H1 (cell line): ENCODE results near the gene KCP. TPM values are rescaled to one million over a fixed set of nuclear protein-coding genes. Genes with fewer than 3 reads are reported as not detected.

Source experiments
- CTCF ChIA-PET: fragments of 300-600 bp; sonication (Branson Sonifier 250); formaldehyde crosslinking; loops from one replicate; lab custom pipeline; 2021; ENCODE audit not compliant: partially characterized antibody; lab: Charles Lee
- POLR2A ChIA-PET: fragments of 300-600 bp; sonication (Branson Sonifier 250); formaldehyde crosslinking; loops from one replicate; lab custom pipeline; 2021; ENCODE audit warnings: inconsistent platforms; ENCODE audit not compliant: partially characterized antibody; lab: Charles Lee
- DNase-seq, 2 experiments: peaks; one replicate each; pipeline versions ENCODE4 v3.0.0 to v3.0.0-alpha.2; 2010 to 2022; ENCODE audit warnings: low spot score in 2 of 2, low read depth in 1 of 2, mixed read lengths in 1 of 2
- FAIRE-seq: peaks from 2 replicates; lab custom pipeline; 2011; peaks lifted over from hg19 to GRCh38; lab: Jason Lieb, UNC
- H2AFZ ChIP-seq: 2 replicates; pipeline ENCODE4 v1.8.1; 2012; ENCODE audit warnings: low read length, inconsistent platforms
- H2AK5ac ChIP-seq: 2 replicates; pipeline ENCODE4 v1.6.1; 2013; ENCODE audit warnings: low read depth, low read length
- H2BK120ac ChIP-seq: replicated peaks from 2 replicates; pipeline ENCODE3; 2013; ENCODE audit warnings: low read depth, low read length, inconsistent platforms
- H2BK12ac ChIP-seq: 2 replicates; pipeline ENCODE4 v1.6.1; 2013; ENCODE audit warnings: low read depth, low read length
- H2BK15ac ChIP-seq: 2 replicates; pipeline ENCODE4 v1.6.1; 2013; ENCODE audit warnings: low read length
- H2BK20ac ChIP-seq: 2 replicates; pipeline ENCODE4 v1.6.1; 2013; ENCODE audit warnings: low read length
- H2BK5ac ChIP-seq: 2 replicates; pipeline ENCODE4 v1.6.1; 2013; ENCODE audit warnings: low read depth, low read length
- H3K14ac ChIP-seq: 2 replicates; pipeline ENCODE4 v1.6.1; 2013; ENCODE audit warnings: inconsistent platforms; ENCODE audit not compliant: insufficient read length
- H3K18ac ChIP-seq: 2 replicates; pipeline ENCODE4 v1.6.1; 2013; ENCODE audit warnings: low read length; ENCODE audit errors: extremely low read depth
- H3K23ac ChIP-seq: 2 replicates; pipeline ENCODE4 v1.6.1; 2013; ENCODE audit warnings: inconsistent platforms; ENCODE audit not compliant: insufficient read length
- H3K23me2 ChIP-seq: 2 replicates; pipeline ENCODE4 v1.6.1; 2013; ENCODE audit warnings: low read depth, low read length
- H3K27ac ChIP-seq: 2 replicates; pipeline ENCODE4 v1.6.1; 2011; ENCODE audit warnings: low read depth, low read length, inconsistent platforms
- H3K27me3 ChIP-seq, 4 experiments: replicated peaks in 1 of 4; 1 replicate in 1 of 4; 2 replicates in 3 of 4; pipeline versions ENCODE4 v1.6.1 to v1.8.1; 2011 to 2013; ENCODE audit warnings: low read length in 3 of 4, mild to moderate bottlenecking in 3 of 4, inconsistent platforms in 2 of 4, mixed read lengths in 2 of 4, moderate library complexity in 1 of 4; ENCODE audit not compliant: control insufficient read depth in 3 of 4, insufficient read depth in 3 of 4; ENCODE audit errors: extremely low read depth in 1 of 4
- H3K36me3 ChIP-seq, 4 experiments: 2 replicates each; pipeline versions ENCODE4 v1.6.1 to v1.8.1; 2011 to 2013; ENCODE audit warnings: mild to moderate bottlenecking in 4 of 4, low read length in 3 of 4, moderate library complexity in 2 of 4, control low read depth in 1 of 4, inconsistent platforms in 1 of 4; ENCODE audit not compliant: insufficient read depth in 4 of 4, control insufficient read depth in 2 of 4
- H3K4ac ChIP-seq: replicated peaks from 2 replicates; pipeline ENCODE3; 2013; ENCODE audit warnings: low read length, low read depth, mixed read lengths, inconsistent platforms; ENCODE audit not compliant: insufficient read length
- H3K4me1 ChIP-seq, 4 experiments: replicated peaks in 1 of 4; 1 replicate in 1 of 4; 2 replicates in 3 of 4; pipeline versions ENCODE4 v1.6.1 to v1.8.1; 2011 to 2013; ENCODE audit warnings: low read length in 3 of 4, inconsistent platforms in 2 of 4, mixed read lengths in 1 of 4; ENCODE audit not compliant: insufficient read depth in 4 of 4, control insufficient read depth in 3 of 4
- H3K4me2 ChIP-seq, 2 experiments: 2 replicates each; pipeline versions ENCODE4 v1.6.1 to v1.8.1; 2011 to 2013; ENCODE audit warnings: low read depth in 2 of 2, low read length in 2 of 2, control low read depth in 1 of 2, inconsistent platforms in 1 of 2, mild to moderate bottlenecking in 1 of 2; ENCODE audit not compliant: insufficient read depth in 1 of 2
- H3K4me3 ChIP-seq, 4 experiments: fragments of 200-600, 300-600 bp in 1 of 4; sonication (generic), shearing (Covaris generic), sonication (Bioruptor Twin) in 1 of 4; 2 replicates each; pipeline versions ENCODE4 v1.5.1 to v1.8.1; 2011 to 2016; ENCODE audit warnings: low read length in 4 of 4, low read depth in 3 of 4, control low read depth in 2 of 4, inconsistent platforms in 2 of 4, mild to moderate bottlenecking in 2 of 4, mixed read lengths in 1 of 4, moderate library complexity in 1 of 4; ENCODE audit not compliant: insufficient read depth in 2 of 4; ENCODE audit errors: extremely low read depth in 1 of 4
- H3K56ac ChIP-seq: replicated peaks from 2 replicates; pipeline ENCODE3; 2013; ENCODE audit warnings: low read depth, mild to moderate bottlenecking, mixed read lengths, low read length, inconsistent platforms; ENCODE audit not compliant: insufficient read length
- H3K79me1 ChIP-seq: 2 replicates; pipeline ENCODE4 v1.6.1; 2013; ENCODE audit warnings: low read depth, low read length, control low read depth
- H3K79me2 ChIP-seq, 2 experiments: 2 replicates each; pipeline versions ENCODE4 v1.6.1 to v1.8.1; 2012 to 2013; ENCODE audit warnings: low read length in 2 of 2, mild to moderate bottlenecking in 2 of 2, inconsistent platforms in 1 of 2; ENCODE audit not compliant: insufficient read depth in 2 of 2, control insufficient read depth in 1 of 2
- H3K9ac ChIP-seq, 4 experiments: replicated peaks in 1 of 4; 1 replicate in 1 of 4; 2 replicates in 3 of 4; pipeline versions ENCODE4 v1.6.1 to v1.8.1; 2011 to 2013; ENCODE audit warnings: low read depth in 3 of 4, low read length in 3 of 4, control low read depth in 2 of 4, mild to moderate bottlenecking in 2 of 4, moderate library complexity in 2 of 4, inconsistent platforms in 1 of 4; ENCODE audit errors: extremely low read depth in 1 of 4
- H3K9me3 ChIP-seq, 2 experiments: 2 replicates each; pipeline versions ENCODE4 v1.6.1 to v1.8.1; 2012 to 2013; ENCODE audit warnings: mild to moderate bottlenecking in 2 of 2, moderate library complexity in 2 of 2, control low read depth in 1 of 2, inconsistent platforms in 1 of 2, low read depth in 1 of 2, low read length in 1 of 2, mixed read lengths in 1 of 2; ENCODE audit not compliant: insufficient read depth in 2 of 2
- H4K20me1 ChIP-seq, 2 experiments: replicated peaks in 1 of 2; 2 replicates each; pipeline versions ENCODE3 to v1.8.1; 2011 to 2013; ENCODE audit warnings: inconsistent platforms in 2 of 2, low read length in 2 of 2, mild to moderate bottlenecking in 1 of 2; ENCODE audit not compliant: insufficient read depth in 2 of 2, control insufficient read depth in 1 of 2
- H4K5ac ChIP-seq: 2 replicates; pipeline ENCODE4 v1.6.1; 2013; ENCODE audit warnings: low read length, low read depth, mixed read lengths, inconsistent platforms; ENCODE audit not compliant: insufficient read length
- H4K8ac ChIP-seq: 2 replicates; pipeline ENCODE4 v1.8.0; 2013; ENCODE audit warnings: mild to moderate bottlenecking, moderate library complexity, low read length, inconsistent platforms; ENCODE audit not compliant: insufficient read depth; ENCODE audit errors: extremely low read depth
- H4K91ac ChIP-seq: replicated peaks from 2 replicates; pipeline ENCODE3; 2013; ENCODE audit warnings: low read length, mixed read lengths, inconsistent platforms; ENCODE audit not compliant: insufficient read length
- POLR2A ChIP-seq, 2 experiments: IDR thresholded peaks; 1 replicate in 1 of 2; 2 replicates in 1 of 2; pipeline ENCODE4 v1.6.1; 2011; ENCODE audit warnings: low read depth in 2 of 2, low read length in 2 of 2, mild to moderate bottlenecking in 2 of 2; ENCODE audit errors: control extremely low read depth in 1 of 2
- WGBS, 2 experiments: shearing (Covaris generic) in 1 of 2; methylation state at CpG; one replicate each; pipeline versions ENCODE4 v1.1.6 to v1.1.7; 2013 to 2015; ENCODE audit warnings: low lambda C conversion rate in 2 of 2, mixed read lengths in 2 of 2, inconsistent platforms in 1 of 2, low coverage in 1 of 2, missing lambda C conversion rate in 1 of 2; ENCODE audit not compliant: insufficient replicate concordance in 2 of 2, insufficient coverage in 1 of 2, insufficient read length in 1 of 2; ENCODE audit errors: extremely low coverage in 1 of 2, missing lambda C conversion rate in 1 of 2; 5-methylcytosine and 5-hydroxymethylcytosine counted together
- polyA plus RNA-seq, 7 experiments: library from polyadenylated mRNA; depleted of rRNA in 3 of 7; stranded (reverse) in 5 of 7; unstranded in 2 of 7; fragments of >200 nt in 5 of 7; fragments of 200-250 nt in 2 of 7; gene quantifications; 1 replicate in 5 of 7; 2 replicates in 1 of 7; 4 replicates in 1 of 7; pipeline versions ENCODE4 v1.2.1 to v1.2.3, GENCODE V29; 2011 to 2013; ENCODE audit warnings: missing spikeins in 2 of 7, mixed read lengths in 2 of 7
- total RNA-seq: library from RNA; stranded (reverse); fragmentation: NEBNext Ultra II Directional; extraction: Animal tissue kit (Norgen Biotek cat#: 25700); gene quantifications from 2 replicates; pipeline ENCODE4 v1.2.1, GENCODE V29; 2021
- TF ChIP-seq, protein P1 (sequence below): IDR thresholded peaks from 2 replicates; pipeline ENCODE4 v1.6.1; 2011; ENCODE audit warnings: low read length, improper control_type of control experiment

Gene KCP
- total and polyA plus RNA-seq, 2 of the 8 experiments (the other 6 are each of a cell fraction or from before 2014, with no cell fraction given), result 1.3 to 2.0 TPM

GRCh38 chr7:128948976-128949760 is 38.7 kb upstream of the KCP start:
- H2BK15ac ChIP-seq, result no peak overlapping the region
- no peak overlapping the region for H3K4me2 ChIP-seq
- no peak overlapping the region for H2BK20ac ChIP-seq
- no peak overlapping the region for H3K27ac ChIP-seq
- H3K9ac ChIP-seq, result no peak overlapping the region
- FAIRE-seq (no peak), DNase-seq (no peak)
- no peak overlapping the region for H2BK5ac ChIP-seq
- H3K79me1 ChIP-seq, result no peaks in the 10 kb centered on the region
- no peak overlapping the region for H3K18ac ChIP-seq
- no peak overlapping the region for H3K4ac ChIP-seq
- H3K23ac ChIP-seq, result no peak overlapping the region
- ChIA-PET CTCF (interaction anchor here (0.5 to 7.0 kb wide), 10 partner anchors 9 to 430 kb away, joined by 3 to 42 read pairs (median 6); partner anchors contain the start of genes IRF5 and KCP), POLR2A (interaction anchor here (0.6 to 2.1 kb wide), 5 partner anchors 9 to 119 kb away, joined by 3 to 7 read pairs (median 4); partner anchors contain the start of gene IRF5)
- H2AK5ac ChIP-seq, result no peak overlapping the region
- no peak overlapping the region for H2AFZ ChIP-seq
- H3K27me3 ChIP-seq, result no peaks in the 10 kb centered on the region; a peak in 1 of 7 replicates
- H3K4me1 ChIP-seq, result peaks cover 0 to 3% (median under 1%) of the 10 kb centered on the region in 4 experiments; a peak in 2 of 7 replicates
- H4K8ac ChIP-seq, result no peak overlapping the region
- H3K36me3 ChIP-seq, result peaks cover 0 to 17% (median 3%) of the 10 kb centered on the region in 4 experiments; a peak in 4 of 8 replicates
- H3K56ac ChIP-seq, result no peak overlapping the region
- no peak overlapping the region for H2BK120ac ChIP-seq
- no peaks in the 10 kb centered on the region; the same call in 1 of the 2 replicates for H3K23me2 ChIP-seq
- no peaks in the 10 kb centered on the region for H4K20me1 ChIP-seq
- no peak overlapping the region for H4K91ac ChIP-seq
- no peak overlapping the region for H3K14ac ChIP-seq
- H4K5ac ChIP-seq, result no peak overlapping the region
- H3K9me3 ChIP-seq, result no peaks in the 10 kb centered on the region
- H3K79me2 ChIP-seq, result no peaks in the 10 kb centered on the region
- 78% methylated on average over 4 of the region's 4 CpGs; no CpG with 5 or more reads in 1 of the 2 experiments for WGBS, 2 experiments
- TF ChIP-seq POLR2A (IDR thresholded peaks at IDR 0.05; ENCODE audit: control extremely low read depth in 1 of 2, low read depth in 2 of 2, low read length in 2 of 2), result peak in 1 of 2 experiments; percentile 20; a peak in 1 of 3 replicates
- TF ChIP-seq, protein P1, sequence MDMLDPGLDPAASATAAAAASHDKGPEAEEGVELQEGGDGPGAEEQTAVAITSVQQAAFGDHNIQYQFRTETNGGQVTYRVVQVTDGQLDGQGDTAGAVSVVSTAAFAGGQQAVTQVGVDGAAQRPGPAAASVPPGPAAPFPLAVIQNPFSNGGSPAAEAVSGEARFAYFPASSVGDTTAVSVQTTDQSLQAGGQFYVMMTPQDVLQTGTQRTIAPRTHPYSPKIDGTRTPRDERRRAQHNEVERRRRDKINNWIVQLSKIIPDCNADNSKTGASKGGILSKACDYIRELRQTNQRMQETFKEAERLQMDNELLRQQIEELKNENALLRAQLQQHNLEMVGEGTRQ, result no peak
- no peak overlapping the region for H3K4me3 ChIP-seq
- H2BK12ac ChIP-seq, result no peak overlapping the region
